ENCODE results near the gene PTS.

PTS gene

GRCh38 chr11:112265659-112266409 is 39.6 kb downstream of the PTS start:
- Histone ChIP-seq H3K36me3 (ENCODE audit: control insufficient read depth, insufficient read depth, low read length) (no peaks in the 10 kb centered on the region), H3K9me3 (ENCODE audit: control insufficient read depth, insufficient read depth, low read length) (no peaks in the 10 kb centered on the region), H3K4me3 (ENCODE audit: low read depth, low read length) (no peak overlapping the region), H3K9ac (ENCODE audit: low read depth, low read length) (no peak overlapping the region), H3K27me3 (ENCODE audit: control insufficient read depth, insufficient read depth, low read length) (no peaks in the 10 kb centered on the region), H3K27ac (ENCODE audit: low read depth, low read length) (no peak overlapping the region), H3K4me1 (ENCODE audit: control insufficient read depth, insufficient read depth, low read length) (peaks cover 3% of the 10 kb centered on the region)

- Histone ChIP-seq H3K9ac (ENCODE audit: low read depth, low read length) (no peak overlapping the region), H3K27me3 (ENCODE audit: control insufficient read depth, insufficient read depth, low read length) (no peaks in the 10 kb centered on the region), H3K4me3 (ENCODE audit: low read depth, low read length) (no peak overlapping the region), H3K9me3 (ENCODE audit: control insufficient read depth, insufficient read depth, low read length) (no peaks in the 10 kb centered on the region), H3K27ac (ENCODE audit: low read depth, low read length) (no peak overlapping the region), H3K36me3 (ENCODE audit: control insufficient read depth, insufficient read depth, low read length) (no peaks in the 10 kb centered on the region), H3K4me1 (ENCODE audit: control insufficient read depth, insufficient read depth, low read length) (peaks cover 5% of the 10 kb centered on the region)
Observed at GRCh38 chr11:112266410-112266778, 40.2 kb downstream of the PTS start.

- H3K9me3 ChIP-seq (ENCODE audit: control insufficient read depth, insufficient read depth, low read length), result no peaks in the 10 kb centered on the region
- H3K4me3 ChIP-seq (ENCODE audit: low read depth, low read length), result no peak overlapping the region
- no peaks in the 10 kb centered on the region for H3K36me3 ChIP-seq (ENCODE audit: control insufficient read depth, insufficient read depth, low read length)
- peaks cover 5% of the 10 kb centered on the region for H3K4me1 ChIP-seq (ENCODE audit: control insufficient read depth, insufficient read depth, low read length)
- H3K27me3 ChIP-seq (ENCODE audit: control insufficient read depth, insufficient read depth, low read length), result no peaks in the 10 kb centered on the region
- no peak overlapping the region for H3K9ac ChIP-seq (ENCODE audit: low read depth, low read length)
- no peak overlapping the region for H3K27ac ChIP-seq (ENCODE audit: low read depth, low read length)
Observed at GRCh38 chr11:112267188-112267591, 41.0 kb downstream of the PTS start.

- no peak overlapping the region for H3K27ac ChIP-seq (ENCODE audit: low read depth, low read length)
- H3K4me1 ChIP-seq (ENCODE audit: control insufficient read depth, insufficient read depth, low read length), result peaks cover 5% of the 10 kb centered on the region
- H3K9me3 ChIP-seq (ENCODE audit: control insufficient read depth, insufficient read depth, low read length), result no peaks in the 10 kb centered on the region
- no peaks in the 10 kb centered on the region for H3K36me3 ChIP-seq (ENCODE audit: control insufficient read depth, insufficient read depth, low read length)
- H3K9ac ChIP-seq (ENCODE audit: low read depth, low read length), result no peak overlapping the region
- no peak overlapping the region for H3K4me3 ChIP-seq (ENCODE audit: low read depth, low read length)
- H3K27me3 ChIP-seq (ENCODE audit: control insufficient read depth, insufficient read depth, low read length), result no peaks in the 10 kb centered on the region
Observed at GRCh38 chr11:112268406-112268805, 42.2 kb downstream of the PTS start.

GRCh38 chr11:112269139-112269538 is 42.9 kb downstream of the PTS start:
- H3K9me3 ChIP-seq (ENCODE audit: control insufficient read depth, insufficient read depth, low read length), result no peaks in the 10 kb centered on the region
- H3K4me3 ChIP-seq (ENCODE audit: low read depth, low read length), result no peak overlapping the region
- no peaks in the 10 kb centered on the region for H3K27me3 ChIP-seq (ENCODE audit: control insufficient read depth, insufficient read depth, low read length)
- H3K36me3 ChIP-seq (ENCODE audit: control insufficient read depth, insufficient read depth, low read length), result no peaks in the 10 kb centered on the region
- no peak overlapping the region for H3K9ac ChIP-seq (ENCODE audit: low read depth, low read length)
- no peak overlapping the region for H3K27ac ChIP-seq (ENCODE audit: low read depth, low read length)
- H3K4me1 ChIP-seq (ENCODE audit: control insufficient read depth, insufficient read depth, low read length), result peaks cover 5% of the 10 kb centered on the region

- H3K9ac ChIP-seq (ENCODE audit: low read depth, low read length), result no peak overlapping the region
Observed at GRCh38 chr11:112270551-112271180, 44.4 kb downstream of the PTS start.

GRCh38 chr11:112271242-112271641 is 45.0 kb downstream of the PTS start:
- Histone ChIP-seq H3K4me3 (ENCODE audit: low read depth, low read length) (no peak overlapping the region), H3K4me1 (ENCODE audit: control insufficient read depth, insufficient read depth, low read length) (peaks cover 11% of the 10 kb centered on the region), H3K27me3 (ENCODE audit: control insufficient read depth, insufficient read depth, low read length) (no peaks in the 10 kb centered on the region), H3K9me3 (ENCODE audit: control insufficient read depth, insufficient read depth, low read length) (no peaks in the 10 kb centered on the region), H3K27ac (ENCODE audit: low read depth, low read length) (no peak overlapping the region), H3K9ac (ENCODE audit: low read depth, low read length) (no peak overlapping the region), H3K36me3 (ENCODE audit: control insufficient read depth, insufficient read depth, low read length) (no peaks in the 10 kb centered on the region)

More at GRCh38 chr11:112270551-112271180, 44.4 kb downstream of the PTS start:
- Histone ChIP-seq H3K4me3 (ENCODE audit: low read depth, low read length) (no peak overlapping the region; the same call in 1 of the 2 replicates), H3K4me1 (ENCODE audit: control insufficient read depth, insufficient read depth, low read length) (peaks cover 8% of the 10 kb centered on the region), H3K36me3 (ENCODE audit: control insufficient read depth, insufficient read depth, low read length) (no peaks in the 10 kb centered on the region), H3K27ac (ENCODE audit: low read depth, low read length) (no peak overlapping the region), H3K9me3 (ENCODE audit: control insufficient read depth, insufficient read depth, low read length) (no peaks in the 10 kb centered on the region), H3K27me3 (ENCODE audit: control insufficient read depth, insufficient read depth, low read length) (no peaks in the 10 kb centered on the region)

GRCh38 chr11:112273066-112273465 is 46.8 kb downstream of the PTS start:
- Histone ChIP-seq H3K27ac (ENCODE audit: low read depth, low read length) (no peak overlapping the region), H3K4me1 (ENCODE audit: control insufficient read depth, insufficient read depth, low read length) (peaks cover 15% of the 10 kb centered on the region), H3K4me3 (ENCODE audit: low read depth, low read length) (no peak overlapping the region), H3K27me3 (ENCODE audit: control insufficient read depth, insufficient read depth, low read length) (no peaks in the 10 kb centered on the region), H3K9me3 (ENCODE audit: control insufficient read depth, insufficient read depth, low read length) (no peaks in the 10 kb centered on the region), H3K9ac (ENCODE audit: low read depth, low read length) (no peak overlapping the region), H3K36me3 (ENCODE audit: control insufficient read depth, insufficient read depth, low read length) (no peaks in the 10 kb centered on the region)

GRCh38 chr11:112274007-112274783 is 48.0 kb downstream of the PTS start:
- H3K36me3 ChIP-seq (ENCODE audit: control insufficient read depth, insufficient read depth, low read length), result no peaks in the 10 kb centered on the region
- H3K9ac ChIP-seq (ENCODE audit: low read depth, low read length), result no peak overlapping the region
- H3K27ac ChIP-seq (ENCODE audit: low read depth, low read length), result no peak overlapping the region
- no peaks in the 10 kb centered on the region for H3K27me3 ChIP-seq (ENCODE audit: control insufficient read depth, insufficient read depth, low read length)
- H3K4me1 ChIP-seq (ENCODE audit: control insufficient read depth, insufficient read depth, low read length), result peaks cover 15% of the 10 kb centered on the region
- no peak overlapping the region for H3K4me3 ChIP-seq (ENCODE audit: low read depth, low read length)
- H3K9me3 ChIP-seq (ENCODE audit: control insufficient read depth, insufficient read depth, low read length), result no peaks in the 10 kb centered on the region

GRCh38 chr11:112277029-112277428 is 50.8 kb downstream of the PTS start:
- H3K9me3 ChIP-seq (ENCODE audit: control insufficient read depth, insufficient read depth, low read length), result no peaks in the 10 kb centered on the region
- H3K36me3 ChIP-seq (ENCODE audit: control insufficient read depth, insufficient read depth, low read length), result no peaks in the 10 kb centered on the region
- H3K9ac ChIP-seq (ENCODE audit: low read depth, low read length), result no peak overlapping the region
- H3K27me3 ChIP-seq (ENCODE audit: control insufficient read depth, insufficient read depth, low read length), result no peaks in the 10 kb centered on the region; the same call in 1 of the 2 replicates
- no peak overlapping the region for H3K4me3 ChIP-seq (ENCODE audit: low read depth, low read length)
- peaks cover 14% of the 10 kb centered on the region; the same call in 1 of the 2 replicates for H3K4me1 ChIP-seq (ENCODE audit: control insufficient read depth, insufficient read depth, low read length)
- no peak overlapping the region for H3K27ac ChIP-seq (ENCODE audit: low read depth, low read length)

GRCh38 chr11:112277941-112278340 is 51.7 kb downstream of the PTS start:
- H3K27me3 ChIP-seq (ENCODE audit: control insufficient read depth, insufficient read depth, low read length), result no peaks in the 10 kb centered on the region; the same call in 1 of the 2 replicates

More at GRCh38 chr11:112277941-112278340, 51.7 kb downstream of the PTS start:
- Histone ChIP-seq H3K27ac (ENCODE audit: low read depth, low read length) (no peak overlapping the region), H3K36me3 (ENCODE audit: control insufficient read depth, insufficient read depth, low read length) (no peaks in the 10 kb centered on the region), H3K4me1 (ENCODE audit: control insufficient read depth, insufficient read depth, low read length) (peaks cover 14% of the 10 kb centered on the region; the same call in 1 of the 2 replicates), H3K4me3 (ENCODE audit: low read depth, low read length) (no peak overlapping the region), H3K9ac (ENCODE audit: low read depth, low read length) (no peak overlapping the region), H3K9me3 (ENCODE audit: control insufficient read depth, insufficient read depth, low read length) (no peaks in the 10 kb centered on the region)

Data from HUES48 (cell line).